Epithelial cell of esophagus (primary cell): ENCODE results near the gene C12orf60.

Source experiments
- DNase-seq: peaks from one replicate; pipeline ENCODE4 v3.0.0; 2010; ENCODE audit warnings: low read depth
- H3K4me3 ChIP-seq: 2 replicates; pipeline ENCODE4 v1.5.1; 2011; ENCODE audit warnings: mild to moderate bottlenecking, low read length, control low read depth
- TF ChIP-seq, protein P1 (sequence below): IDR thresholded peaks from 2 replicates; pipeline ENCODE4 v1.5.1; 2011; ENCODE audit warnings: low read depth, mild to moderate bottlenecking, low read length, control low read depth, inconsistent platforms; ENCODE audit not compliant: insufficient read depth; ENCODE audit errors: missing control alignments

C12orf60 gene

DNA sequence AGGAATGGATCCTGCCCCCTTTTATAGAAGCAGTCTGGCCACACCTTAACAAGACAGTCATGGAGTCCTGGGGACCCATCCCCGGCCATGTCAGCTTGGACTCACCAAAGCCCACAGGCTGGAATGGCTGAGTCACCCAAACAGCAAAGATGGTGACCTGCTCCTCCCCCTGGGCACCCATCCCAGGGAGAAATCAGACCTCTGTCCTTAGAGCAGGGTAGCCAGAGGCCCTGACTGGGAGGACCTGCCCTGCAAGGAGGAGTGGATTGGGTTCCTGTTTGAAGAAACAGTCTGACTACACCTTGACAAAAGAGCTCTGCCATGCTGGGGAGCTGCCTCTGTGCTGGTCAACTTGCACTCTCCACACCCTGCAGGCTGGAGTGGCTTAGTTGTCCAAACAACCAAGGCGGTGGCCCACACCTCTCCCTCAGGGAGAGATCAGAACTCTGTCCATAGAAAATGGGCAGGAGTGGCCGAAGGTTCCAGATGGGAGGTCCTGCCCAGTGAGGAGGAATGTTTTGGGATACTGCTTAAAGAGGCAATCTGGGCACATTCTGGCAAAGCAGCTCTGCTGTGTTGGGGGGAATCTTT, 65.5 kb downstream of the C12orf60 start:
- peak; percentile 9 for DNase-seq
- no peak overlapping the region for H3K4me3 ChIP-seq
- TF ChIP-seq, protein P1, sequence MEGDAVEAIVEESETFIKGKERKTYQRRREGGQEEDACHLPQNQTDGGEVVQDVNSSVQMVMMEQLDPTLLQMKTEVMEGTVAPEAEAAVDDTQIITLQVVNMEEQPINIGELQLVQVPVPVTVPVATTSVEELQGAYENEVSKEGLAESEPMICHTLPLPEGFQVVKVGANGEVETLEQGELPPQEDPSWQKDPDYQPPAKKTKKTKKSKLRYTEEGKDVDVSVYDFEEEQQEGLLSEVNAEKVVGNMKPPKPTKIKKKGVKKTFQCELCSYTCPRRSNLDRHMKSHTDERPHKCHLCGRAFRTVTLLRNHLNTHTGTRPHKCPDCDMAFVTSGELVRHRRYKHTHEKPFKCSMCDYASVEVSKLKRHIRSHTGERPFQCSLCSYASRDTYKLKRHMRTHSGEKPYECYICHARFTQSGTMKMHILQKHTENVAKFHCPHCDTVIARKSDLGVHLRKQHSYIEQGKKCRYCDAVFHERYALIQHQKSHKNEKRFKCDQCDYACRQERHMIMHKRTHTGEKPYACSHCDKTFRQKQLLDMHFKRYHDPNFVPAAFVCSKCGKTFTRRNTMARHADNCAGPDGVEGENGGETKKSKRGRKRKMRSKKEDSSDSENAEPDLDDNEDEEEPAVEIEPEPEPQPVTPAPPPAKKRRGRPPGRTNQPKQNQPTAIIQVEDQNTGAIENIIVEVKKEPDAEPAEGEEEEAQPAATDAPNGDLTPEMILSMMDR: no peak

DNA sequence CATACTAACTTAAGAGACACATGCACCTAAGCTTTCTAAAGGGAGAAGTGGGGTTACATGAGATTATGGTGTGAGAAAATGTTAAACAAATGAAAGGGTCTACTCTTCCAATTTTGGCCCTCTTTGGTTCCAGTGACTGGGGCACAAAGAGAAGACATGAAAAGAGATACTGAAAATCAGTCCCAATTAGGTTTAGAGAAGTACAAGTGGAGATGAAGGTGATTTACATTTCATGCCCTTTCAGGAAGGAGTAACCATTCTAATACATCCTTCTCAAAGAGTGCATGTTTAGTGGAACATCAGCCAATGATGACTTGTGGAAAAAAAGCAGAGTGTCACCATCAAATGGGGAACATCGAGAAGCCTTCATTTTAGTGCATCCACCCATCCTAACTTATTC, 67.8 kb downstream of the C12orf60 start:
- TF ChIP-seq, protein P1: no peak
- no peak overlapping the region for H3K4me3 ChIP-seq
- DNase-seq: no peak

DNA sequence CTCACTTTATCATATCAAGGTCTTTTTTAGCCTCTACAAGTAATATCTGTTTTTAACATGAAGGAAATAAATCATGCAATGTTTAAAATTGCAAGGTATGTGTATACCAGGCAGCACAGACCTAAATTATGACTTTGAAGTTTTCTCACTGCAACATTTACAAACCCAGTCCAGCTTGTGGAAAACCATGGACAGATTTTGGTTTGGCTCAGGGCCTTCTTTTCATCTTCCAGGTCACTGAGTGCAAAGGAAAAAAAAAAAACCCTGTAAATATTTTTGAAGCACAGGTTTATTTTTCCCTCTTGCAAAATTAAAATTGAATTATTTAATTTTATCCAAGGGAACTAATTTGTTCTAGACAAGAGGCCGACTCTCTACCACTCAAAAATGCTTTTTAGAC, 68.4 kb downstream of the C12orf60 start:
- TF ChIP-seq, protein P1: no peak
- no peak overlapping the region for H3K4me3 ChIP-seq
- DNase-seq: no peak

DNA sequence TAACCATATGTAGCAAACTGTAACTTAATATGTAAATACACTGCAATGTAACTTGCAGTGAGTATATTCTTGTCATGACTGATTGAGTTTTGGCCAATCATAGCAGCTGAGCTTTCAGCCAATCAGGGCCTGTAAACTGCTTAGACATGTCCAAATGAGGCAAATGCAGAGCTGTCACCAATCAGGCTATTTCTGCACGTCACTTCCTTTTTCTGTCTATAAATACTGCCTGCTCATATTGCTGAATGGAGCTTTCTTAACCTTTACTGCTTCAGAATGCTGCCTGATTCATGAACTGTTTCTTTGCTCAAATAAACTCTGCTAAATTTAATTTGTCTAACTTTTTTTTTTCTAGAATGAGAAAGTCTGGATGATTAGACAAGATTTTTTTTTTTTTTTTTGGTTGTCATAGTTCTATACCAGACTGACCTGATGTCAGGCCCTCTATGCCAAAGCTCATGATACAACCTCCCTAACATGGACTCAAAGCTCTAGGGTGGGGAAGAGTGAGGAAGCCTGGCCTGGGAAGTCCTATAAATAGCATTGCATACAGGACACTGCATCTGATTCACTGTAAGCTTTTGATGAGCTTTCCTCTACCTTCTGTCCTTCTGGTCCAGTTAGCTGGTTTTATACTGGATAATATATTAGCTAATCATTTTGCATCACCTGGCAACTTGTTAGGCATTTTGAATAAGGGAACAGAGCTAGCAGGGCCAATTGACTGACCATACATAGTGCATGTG, 70.1 kb downstream of the C12orf60 start:
- TF ChIP-seq, protein P1: no peak
- H3K4me3 ChIP-seq: no peak overlapping the region
- DNase-seq: no peak
